ENCODE measurements around the gene SIM1.

Gene SIM1

DNA sequence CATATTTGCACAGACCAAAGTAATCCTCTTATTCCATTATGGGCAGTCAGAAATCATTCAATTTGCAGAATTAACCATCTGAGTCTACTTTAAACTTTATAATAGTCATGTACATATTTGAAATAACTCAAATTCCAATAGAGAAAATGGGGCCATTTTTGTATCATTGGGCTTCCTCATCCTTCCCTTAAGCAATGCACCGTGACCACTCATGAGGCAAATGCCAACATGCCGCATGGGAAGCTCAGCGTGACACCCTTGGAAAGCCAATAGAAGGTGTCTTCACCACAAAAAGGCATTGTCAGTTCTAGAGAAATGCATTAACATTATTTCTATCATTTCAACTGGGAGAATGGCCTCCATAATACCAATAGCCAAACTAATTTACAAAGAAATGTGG lies 38.5 kb downstream of the SIM1 start:
- no peak for DNase-seq (ENCODE audit: low read depth in 2 of 2)
- no peak overlapping the region for H3K4me3 ChIP-seq (replicated peaks in 1 of 2; ENCODE audit: low read depth in 2 of 2, low read length in 2 of 2)
- TF ChIP-seq, protein P1, sequence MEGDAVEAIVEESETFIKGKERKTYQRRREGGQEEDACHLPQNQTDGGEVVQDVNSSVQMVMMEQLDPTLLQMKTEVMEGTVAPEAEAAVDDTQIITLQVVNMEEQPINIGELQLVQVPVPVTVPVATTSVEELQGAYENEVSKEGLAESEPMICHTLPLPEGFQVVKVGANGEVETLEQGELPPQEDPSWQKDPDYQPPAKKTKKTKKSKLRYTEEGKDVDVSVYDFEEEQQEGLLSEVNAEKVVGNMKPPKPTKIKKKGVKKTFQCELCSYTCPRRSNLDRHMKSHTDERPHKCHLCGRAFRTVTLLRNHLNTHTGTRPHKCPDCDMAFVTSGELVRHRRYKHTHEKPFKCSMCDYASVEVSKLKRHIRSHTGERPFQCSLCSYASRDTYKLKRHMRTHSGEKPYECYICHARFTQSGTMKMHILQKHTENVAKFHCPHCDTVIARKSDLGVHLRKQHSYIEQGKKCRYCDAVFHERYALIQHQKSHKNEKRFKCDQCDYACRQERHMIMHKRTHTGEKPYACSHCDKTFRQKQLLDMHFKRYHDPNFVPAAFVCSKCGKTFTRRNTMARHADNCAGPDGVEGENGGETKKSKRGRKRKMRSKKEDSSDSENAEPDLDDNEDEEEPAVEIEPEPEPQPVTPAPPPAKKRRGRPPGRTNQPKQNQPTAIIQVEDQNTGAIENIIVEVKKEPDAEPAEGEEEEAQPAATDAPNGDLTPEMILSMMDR (IDR thresholded peaks at IDR 0.05; ENCODE audit: low read depth, low read length), result no peak

GRCh38 chr6:100420711-100421110 lies 44.0 kb downstream of the SIM1 start:
- no peak for DNase-seq (ENCODE audit: low read depth in 2 of 2)
- TF ChIP-seq, protein P1 (IDR thresholded peaks at IDR 0.05; ENCODE audit: low read depth, low read length), result no peak
- no peak overlapping the region for H3K4me3 ChIP-seq (replicated peaks in 1 of 2; ENCODE audit: low read depth in 2 of 2, low read length in 2 of 2)

DNA sequence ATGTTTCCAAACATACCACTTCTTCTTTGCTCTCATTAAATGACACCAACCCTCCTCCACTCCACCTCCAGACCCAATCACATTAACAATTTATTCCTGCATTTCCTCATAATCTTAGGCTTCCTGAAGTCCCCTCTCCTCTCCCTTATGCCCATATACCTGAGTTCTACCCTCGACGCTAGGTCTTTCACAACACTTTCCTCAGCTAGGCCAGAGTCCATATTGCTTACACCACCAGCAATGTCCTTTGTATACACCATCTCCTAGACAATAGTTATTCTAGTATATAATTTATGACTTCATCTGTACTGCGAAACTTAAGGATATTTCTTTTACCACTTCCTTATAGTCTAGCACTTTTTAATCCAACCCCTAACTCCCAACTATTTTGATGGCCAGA lies 47.7 kb downstream of the SIM1 start:
- no peak overlapping the region for H3K4me3 ChIP-seq (replicated peaks in 1 of 2; ENCODE audit: low read depth in 2 of 2, low read length in 2 of 2)
- TF ChIP-seq, protein P1 (IDR thresholded peaks at IDR 0.05; ENCODE audit: low read depth, low read length), result no peak
- DNase-seq (ENCODE audit: low read depth in 2 of 2), result no peak

GRCh38 chr6:100415768-100416167 lies 49.0 kb downstream of the SIM1 start:
- TF ChIP-seq, protein P1 (IDR thresholded peaks at IDR 0.05; ENCODE audit: low read depth, low read length), result no peak
- H3K4me3 ChIP-seq (replicated peaks in 1 of 2; ENCODE audit: low read depth in 2 of 2, low read length in 2 of 2), result no peak overlapping the region
- no peak for DNase-seq (ENCODE audit: low read depth in 2 of 2)

DNA sequence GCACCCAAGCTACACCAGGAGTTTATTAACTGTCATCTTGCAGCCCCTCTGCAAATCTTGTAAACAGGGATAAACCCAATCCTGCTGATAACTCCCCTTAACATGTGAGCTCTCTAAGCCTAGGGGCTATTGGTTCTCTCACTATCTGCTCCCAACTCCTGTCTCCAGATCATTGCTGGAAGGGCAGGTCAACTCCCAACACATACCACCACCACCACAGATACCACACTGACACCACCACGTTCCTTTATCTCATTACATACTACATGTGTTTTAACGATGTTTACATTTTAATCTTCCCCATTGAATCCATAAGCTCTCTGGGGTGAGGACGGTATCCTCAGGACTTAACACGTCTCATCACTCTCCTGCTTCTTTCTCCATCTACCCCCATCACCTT lies 51.8 kb downstream of the SIM1 start:
- DNase-seq (ENCODE audit: low read depth in 2 of 2), result no peak
- no peak overlapping the region for H3K4me3 ChIP-seq (replicated peaks in 1 of 2; ENCODE audit: low read depth in 2 of 2, low read length in 2 of 2)
- TF ChIP-seq, protein P1 (IDR thresholded peaks at IDR 0.05; ENCODE audit: low read depth, low read length), result no peak

DNA sequence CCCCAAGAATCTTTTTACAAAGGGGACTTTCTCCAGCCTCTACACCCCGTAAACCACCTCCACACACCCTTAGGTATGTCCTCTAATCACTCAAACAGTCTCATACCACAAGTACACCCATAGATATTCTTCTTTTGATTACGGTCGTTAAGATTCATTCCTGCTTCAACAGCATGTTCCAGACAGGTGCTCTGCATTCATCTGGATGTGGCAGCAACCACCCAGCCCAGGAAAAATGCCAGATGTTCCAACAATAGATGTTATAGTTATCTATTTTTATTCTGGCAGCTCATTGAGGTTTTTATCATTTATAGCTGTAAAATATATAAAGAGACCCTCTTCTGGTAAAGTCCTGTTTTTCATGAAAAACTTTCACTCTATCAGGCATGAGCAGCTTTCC lies 60.7 kb downstream of the SIM1 start:
- DNase-seq (ENCODE audit: low read depth in 2 of 2), result no peak
- H3K4me3 ChIP-seq (replicated peaks in 1 of 2; ENCODE audit: low read depth in 2 of 2, low read length in 2 of 2), result no peak overlapping the region
- TF ChIP-seq, protein P1 (IDR thresholded peaks at IDR 0.05; ENCODE audit: low read depth, low read length), result no peak

DNA sequence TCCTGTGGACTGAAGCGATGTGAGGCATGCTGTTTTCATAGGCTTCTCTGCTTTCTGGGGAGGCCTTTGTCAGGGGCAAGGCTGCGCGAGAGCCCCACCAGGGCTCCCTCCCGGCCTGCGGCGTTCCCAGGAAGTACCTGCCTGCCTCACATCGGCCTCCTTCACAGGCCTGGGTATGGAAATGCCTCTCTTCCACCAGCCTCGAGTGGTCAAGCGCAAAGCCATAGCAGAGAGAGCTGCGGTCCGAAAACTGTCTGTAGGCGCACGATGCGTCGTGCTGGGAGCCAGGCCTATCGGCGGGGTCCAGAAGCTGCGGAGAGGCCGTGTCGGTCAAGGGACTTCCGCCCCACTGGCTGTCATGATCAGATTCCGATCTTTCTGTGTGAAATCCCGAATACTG lies 71.2 kb downstream of the SIM1 start:
- TF ChIP-seq, protein P1 (IDR thresholded peaks at IDR 0.05; ENCODE audit: low read depth, low read length), result no peak
- H3K4me3 ChIP-seq (replicated peaks in 1 of 2; ENCODE audit: low read depth in 2 of 2, low read length in 2 of 2), result no peak overlapping the region
- no peak for DNase-seq (ENCODE audit: low read depth in 2 of 2)

Data from cardiac fibroblast (primary cell).